Liver (tissue), 9 donors: Measurements from ENCODE around the gene COX7C. TPM values are rescaled to one million over a fixed set of nuclear protein-coding genes. Genes with fewer than 3 reads are reported as not detected.

ENCODE experiments used
- DNase-seq: peaks from one replicate; pipeline ENCODE4 v3.0.0-alpha.2; 2017; ENCODE audit warnings: low spot score
- H3K27ac ChIP-seq, 2 donors: one replicate each; pipeline ENCODE4 v1.7.0; 2013; ENCODE audit warnings: inconsistent platforms in 2 of 2, low read length in 2 of 2, control low read depth in 1 of 2, low read depth in 1 of 2, mild to moderate bottlenecking in 1 of 2
- H3K27me3 ChIP-seq, 4 donors: one replicate each; pipeline versions ENCODE4 v1.6.1 to v1.7.0; 2013; ENCODE audit warnings: low read length in 3 of 4, inconsistent platforms in 1 of 4, mild to moderate bottlenecking in 1 of 4, moderate library complexity in 1 of 4; ENCODE audit not compliant: control insufficient read depth in 4 of 4, insufficient read depth in 4 of 4
- H3K36me3 ChIP-seq, 4 donors: one replicate each; pipeline versions ENCODE4 v1.6.1 to v1.7.0; 2013; ENCODE audit warnings: low read length in 3 of 4, mild to moderate bottlenecking in 3 of 4, low read depth in 1 of 4, moderate library complexity in 1 of 4; ENCODE audit not compliant: control insufficient read depth in 4 of 4, insufficient read depth in 3 of 4
- H3K4me1 ChIP-seq, 4 donors: one replicate each; pipeline versions ENCODE4 v1.6.1 to v1.7.0; 2013; ENCODE audit warnings: low read length in 3 of 4, mild to moderate bottlenecking in 3 of 4, moderate library complexity in 1 of 4; ENCODE audit not compliant: control insufficient read depth in 4 of 4, insufficient read depth in 4 of 4
- H3K4me3 ChIP-seq, 3 donors: one replicate each; pipeline versions ENCODE4 v1.6.1 to v1.7.0; 2013; ENCODE audit warnings: low read length in 3 of 3, control low read depth in 1 of 3, low read depth in 1 of 3, mild to moderate bottlenecking in 1 of 3
- H3K9ac ChIP-seq, 2 donors: one replicate each; pipeline ENCODE4 v1.7.0; 2013; ENCODE audit warnings: low read length in 2 of 2, mild to moderate bottlenecking in 2 of 2, moderate library complexity in 2 of 2, control low read depth in 1 of 2, low read depth in 1 of 2
- H3K9me3 ChIP-seq, 4 donors: one replicate each; pipeline versions ENCODE4 v1.6.1 to v1.7.0; 2013; ENCODE audit warnings: low read length in 3 of 4; ENCODE audit not compliant: control insufficient read depth in 4 of 4
- ATF3 ChIP-seq: IDR thresholded peaks from 2 replicates; pipeline ENCODE4 v1.6.1; 2016; ENCODE audit warnings: antibody characterized with exemption
- EGR1 ChIP-seq, 2 donors: IDR thresholded peaks; 2 replicates each; pipeline ENCODE4 v1.6.1; 2016 to 2018; ENCODE audit warnings: antibody characterized with exemption in 2 of 2, low read depth in 2 of 2
- FOXA1 ChIP-seq: IDR thresholded peaks from 2 replicates; pipeline ENCODE4 v1.6.1; 2016; ENCODE audit warnings: antibody characterized with exemption
- FOXA2 ChIP-seq: IDR thresholded peaks from 2 replicates; pipeline ENCODE4 v1.6.1; 2016; ENCODE audit warnings: antibody characterized with exemption
- GABPA ChIP-seq, 2 donors: IDR thresholded peaks in 1 of 2; conservative IDR thresholded peaks in 1 of 2; 2 replicates each; pipeline ENCODE4 v1.6.1; 2016; ENCODE audit warnings: antibody characterized with exemption in 2 of 2, mild to moderate bottlenecking in 1 of 2, moderate library complexity in 1 of 2
- HNF4G ChIP-seq: IDR thresholded peaks from 2 replicates; pipeline ENCODE4 v1.6.1; 2016; ENCODE audit warnings: antibody characterized with exemption
- JUND ChIP-seq, 2 donors: IDR thresholded peaks; 2 replicates each; pipeline ENCODE4 v1.6.1; 2016; ENCODE audit warnings: antibody characterized with exemption in 2 of 2
- MAX ChIP-seq: IDR thresholded peaks from 2 replicates; pipeline ENCODE4 v1.6.1; 2016; ENCODE audit warnings: antibody characterized with exemption
- NR2F2 ChIP-seq: IDR thresholded peaks from 2 replicates; pipeline ENCODE4 v1.6.1; 2016; ENCODE audit warnings: antibody characterized with exemption
- RAD21 ChIP-seq, 2 donors: IDR thresholded peaks; 2 replicates each; pipeline ENCODE4 v1.6.1; 2016; ENCODE audit warnings: antibody characterized with exemption in 2 of 2, mild to moderate bottlenecking in 2 of 2
- REST ChIP-seq: IDR thresholded peaks from 2 replicates; pipeline ENCODE4 v1.6.1; 2016; ENCODE audit warnings: antibody characterized with exemption, mild to moderate bottlenecking
- RXRA ChIP-seq, 2 donors: IDR thresholded peaks; 2 replicates each; pipeline ENCODE4 v1.6.1; 2017 to 2018; ENCODE audit warnings: antibody characterized with exemption in 2 of 2, mild to moderate bottlenecking in 1 of 2
- SP1 ChIP-seq: IDR thresholded peaks from 2 replicates; pipeline ENCODE4 v1.6.1; 2018; ENCODE audit warnings: antibody characterized with exemption, mild to moderate bottlenecking
- TAF1 ChIP-seq: conservative IDR thresholded peaks from 2 replicates; pipeline ENCODE4 v1.6.1; 2016; ENCODE audit warnings: antibody characterized with exemption, mild to moderate bottlenecking
- YY1 ChIP-seq: IDR thresholded peaks from 2 replicates; pipeline ENCODE4 v1.6.1; 2016; ENCODE audit warnings: antibody characterized with exemption, mild to moderate bottlenecking
- ZBTB33 ChIP-seq: IDR thresholded peaks from 2 replicates; pipeline ENCODE4 v1.6.1; 2016; ENCODE audit warnings: antibody characterized with exemption
- WGBS: extraction: QIAGEN DNeasy Blood & Tissue Kit; methylation state at CpG from one replicate; pipeline ENCODE4 v1.1.7; 2013; 5-methylcytosine and 5-hydroxymethylcytosine counted together
- polyA plus RNA-seq, 2 donors: library from polyadenylated mRNA; stranded (reverse) in 1 of 2; unstranded in 1 of 2; fragments of 200-250 nt in 1 of 2; fragments of >200 nt in 1 of 2; fragmentation: Nextera tagmentation in 1 of 2; extraction: Ambion mirVana in 1 of 2; gene quantifications; one replicate each; pipeline versions ENCODE4 v1.2.1 to v1.2.3, GENCODE V29; 2013 to 2015
- total RNA-seq, 2 donors: library from RNA; depleted of rRNA; stranded (reverse); fragments of >200 nt; gene quantifications; one replicate each; pipeline ENCODE4 v1.2.3, GENCODE V29; 2014
- donor health status: healthy.
- donor health status: healthy.
- donor health status: healthy.
- donor health status: healthy.
- donor health status: healthy.

COX7C gene
- total and polyA plus RNA-seq, 4 donors, result 160 to 1,060 (median 356) TPM

- TF ChIP-seq FOXA2, result no peak
- TF ChIP-seq RXRA (IDR thresholded peaks at IDR 0.05), result no peak
- TF ChIP-seq YY1, result no peak
- TF ChIP-seq EGR1 (IDR thresholded peaks at IDR 0.05; ENCODE audit: low read depth in 2 of 2), result no peak
- no peak for TF ChIP-seq SP1
- TF ChIP-seq NR2F2, result no peak
- Histone ChIP-seq H3K27me3 (peaks cover 0 to 16% (median 0%) of the 10 kb centered on the region in 4 donors), H3K4me1 (no peaks in the 10 kb centered on the region), H3K4me3 (no peak overlapping the region), H3K27ac (no peak overlapping the region), H3K9ac (no peak overlapping the region), H3K9me3 (peaks cover 0 to 4% (median 0%) of the 10 kb centered on the region in 4 donors), H3K36me3 (no peaks in the 10 kb centered on the region)
- WGBS, result 84% methylated on average over 2 of the region's 2 CpGs
- DNase-seq, result no peak
These were observed 4.3 kb upstream of the COX7C start for GRCh38 chr5:86613455-86613854.

- Histone ChIP-seq H3K9me3 (no peaks in the 10 kb centered on the region), H3K36me3 (peaks cover 1 to 26% (median 15%) of the 10 kb centered on the region in 4 donors), H3K9ac (no peak overlapping the region), H3K4me3 (no peak overlapping the region), H3K4me1 (no peaks in the 10 kb centered on the region), H3K27me3 (peaks cover 0 to 8% (median 0%) of the 10 kb centered on the region in 4 donors), H3K27ac (no peak overlapping the region)
- 65% methylated on average over 6 of the region's 6 CpGs for WGBS
- no peak for DNase-seq
- TF ChIP-seq JUND (IDR thresholded peaks at IDR 0.05), result no peak
- no peak for TF ChIP-seq MAX
- no peak for TF ChIP-seq ATF3
- TF ChIP-seq ZBTB33, result no peak
- TF ChIP-seq REST, result no peak
These were observed 409 bp upstream of the COX7C start for GRCh38 chr5:86617309-86617755.

- no peak for DNase-seq
- H3K9me3 ChIP-seq, result no peaks in the 10 kb centered on the region
- H3K4me3 ChIP-seq, result no peak overlapping the region
- H3K4me1 ChIP-seq, result no peaks in the 10 kb centered on the region
- peaks cover 0 to 2% (median 0%) of the 10 kb centered on the region in 4 donors for H3K27me3 ChIP-seq
- no peak overlapping the region for H3K27ac ChIP-seq
- peaks cover 3 to 29% (median 15%) of the 10 kb centered on the region in 4 donors for H3K36me3 ChIP-seq
- TF ChIP-seq RXRA (IDR thresholded peaks at IDR 0.05) (no peak), YY1 (no peak), JUND (IDR thresholded peaks at IDR 0.05) (no peak), HNF4G (no peak), FOXA2 (no peak), TAF1 (no peak), RAD21 (IDR thresholded peaks at IDR 0.05) (no peak), SP1 (no peak), GABPA (IDR thresholded peaks at IDR 0.05 in 1 of 2, conservative IDR thresholded peaks at IDR 0.05 in 1 of 2) (no peak), ZBTB33 (no peak), MAX (no peak), FOXA1 (no peak), NR2F2 (no peak)
- no peak overlapping the region for H3K9ac ChIP-seq
- WGBS, result 90% methylated on average over 4 of the region's 4 CpGs
These were observed 6.2 kb downstream of the COX7C start for GRCh38 chr5:86623785-86624483.
